SK-N-SH (cell line): ENCODE data around the gene AKAP8. TPM values are rescaled to one million over a fixed set of nuclear protein-coding genes. Genes with fewer than 3 reads are reported as not detected.

Source experiments
- CTCF ChIA-PET: fragments of 300-600, 350-600 bp; formaldehyde crosslinking; extraction: SDS; loops from one replicate; lab custom pipeline; 2021; lab: Yijun Ruan, JAX
- POLR2A ChIA-PET: fragments of 350-600 bp; sonication (Branson Sonifier 250); formaldehyde crosslinking; extraction: SDS; loops from one replicate; lab custom pipeline; 2020; ENCODE audit warnings: antibody characterized with exemption, inconsistent platforms; lab: Yijun Ruan, JAX
- DNase-seq: peaks from one replicate; pipeline ENCODE4 v3.0.0; 2012
- H2AFZ ChIP-seq: fragments of 200-600 bp; sonication (generic); 2 replicates; pipeline ENCODE4 v1.8.1; 2016; ENCODE audit warnings: antibody characterized with exemption, mild to moderate bottlenecking, low read depth
- H3F3A ChIP-seq: fragments of 200-600 bp; sonication (generic); replicated peaks from 2 replicates; pipeline ENCODE3; 2016; ENCODE audit warnings: antibody characterized with exemption, mild to moderate bottlenecking; ENCODE audit not compliant: insufficient read depth
- H3K27ac ChIP-seq, 2 experiments: fragments of 200-500 bp in 1 of 2; fragments of 200-600 bp in 1 of 2; sonication (Bioruptor generic) in 1 of 2; sonication (generic), shearing (Covaris generic) in 1 of 2; 2 replicates each; pipeline versions ENCODE4 v1.5.1 to v1.6.1; 2014 to 2016; ENCODE audit warnings: low read depth in 2 of 2, inconsistent platforms in 1 of 2, low read length in 1 of 2, mild to moderate bottlenecking in 1 of 2, mixed read lengths in 1 of 2
- H3K27me3 ChIP-seq: fragments of 200-600 bp; sonication (generic), shearing (Covaris generic); 2 replicates; pipeline ENCODE4 v1.6.1; 2016; ENCODE audit warnings: mixed run types; ENCODE audit not compliant: insufficient read depth
- H3K36me3 ChIP-seq, 2 experiments: fragments of 200-500 bp in 1 of 2; fragments of 200-600 bp in 1 of 2; sonication (Bioruptor generic) in 1 of 2; sonication (generic) in 1 of 2; replicated peaks in 1 of 2; 2 replicates each; pipeline versions ENCODE3 to v1.5.1; 2014 to 2016; ENCODE audit warnings: low read length in 1 of 2, mild to moderate bottlenecking in 1 of 2; ENCODE audit not compliant: insufficient read depth in 2 of 2, control insufficient read depth in 1 of 2
- H3K4me1 ChIP-seq, 2 experiments: fragments of 200-500 bp in 1 of 2; fragments of 200-600 bp in 1 of 2; sonication (Bioruptor generic) in 1 of 2; sonication (generic), shearing (Covaris generic) in 1 of 2; 2 replicates each; pipeline versions ENCODE4 v1.5.1 to v1.6.1; 2014 to 2016; ENCODE audit warnings: low read depth in 1 of 2, low read length in 1 of 2, mixed run types in 1 of 2; ENCODE audit not compliant: insufficient read depth in 2 of 2, control insufficient read depth in 1 of 2
- H3K4me2 ChIP-seq: fragments of 200-600 bp; sonication (generic), shearing (Covaris generic); 2 replicates; pipeline ENCODE4 v1.6.1; 2017; ENCODE audit warnings: mixed run types
- H3K4me3 ChIP-seq, 2 experiments: fragments of 200-500 bp in 1 of 2; fragments of 200-600 bp in 1 of 2; sonication (Bioruptor generic) in 1 of 2; sonication (generic), shearing (Covaris generic) in 1 of 2; 2 replicates each; pipeline versions ENCODE4 v1.5.1 to v1.8.1; 2014 to 2016; ENCODE audit warnings: low read depth in 2 of 2, inconsistent platforms in 1 of 2, low read length in 1 of 2, mild to moderate bottlenecking in 1 of 2, mixed read lengths in 1 of 2, moderate library complexity in 1 of 2
- H3K79me2 ChIP-seq: fragments of 200-600 bp; sonication (generic); 2 replicates; pipeline ENCODE4 v1.8.1; 2017; ENCODE audit warnings: mild to moderate bottlenecking; ENCODE audit not compliant: insufficient read depth
- H3K9ac ChIP-seq: fragments of 200-600 bp; sonication (generic); 2 replicates; pipeline ENCODE4 v1.6.1; 2017; ENCODE audit warnings: mixed run types
- H3K9me2 ChIP-seq: fragments of 200-600 bp; sonication (generic); 2 replicates; pipeline ENCODE4 v1.6.1; 2017; ENCODE audit warnings: mixed run types
- H3K9me3 ChIP-seq: fragments of 200-600 bp; sonication (generic); 2 replicates; pipeline ENCODE4 v1.6.1; 2017; ENCODE audit warnings: mixed run types, mild to moderate bottlenecking, moderate library complexity
- H4K20me1 ChIP-seq: fragments of 200-600 bp; sonication (generic); 2 replicates; pipeline ENCODE4 v1.6.1; 2017; ENCODE audit warnings: mild to moderate bottlenecking, mixed run types; ENCODE audit not compliant: insufficient read depth
- EP300 ChIP-seq, 2 experiments: IDR thresholded peaks; 2 replicates each; pipeline versions ENCODE4 v1.4.0 to v1.6.1; 2012; ENCODE audit warnings: borderline replicate concordance in 1 of 2, low read depth in 1 of 2, low read length in 1 of 2
- MXI1 ChIP-seq: IDR thresholded peaks from 2 replicates; pipeline ENCODE4 v1.6.1; 2012; ENCODE audit warnings: mild to moderate bottlenecking, low read depth, low read length, improper control_type of control experiment
- NRF1 ChIP-seq: IDR thresholded peaks from 2 replicates; pipeline ENCODE4 v1.6.1; 2012; ENCODE audit warnings: low read depth, mild to moderate bottlenecking, low read length
- POLR2AphosphoS5 ChIP-seq: IDR thresholded peaks from 2 replicates; pipeline ENCODE4 v1.6.1; 2012; ENCODE audit warnings: low read depth, low read length
- RCOR1 ChIP-seq: fragments of 150-350 bp; IDR thresholded peaks from 2 replicates; pipeline ENCODE4 v1.6.1; 2017; ENCODE audit warnings: antibody characterized with exemption, low read length
- SMC3 ChIP-seq: IDR thresholded peaks from 2 replicates; pipeline ENCODE4 v1.6.1; 2012; ENCODE audit warnings: low read depth, low read length, improper control_type of control experiment
- WGBS: methylation state at CpG from one replicate; pipeline ENCODE4 v1.1.6; 2017; ENCODE audit warnings: low lambda C conversion rate; 5-methylcytosine and 5-hydroxymethylcytosine counted together
- polyA plus RNA-seq, 3 experiments: library from polyadenylated mRNA; depleted of rRNA; stranded (reverse); fragments of >200 nt; gene quantifications; 2 replicates each; pipeline ENCODE4 v1.2.3, GENCODE V29; 2012
- small RNA-seq, 7 experiments: library from RNA; depleted of rRNA; stranded (forward); fragments of <200 nt; gene quantifications; one replicate each; pipeline ENCODE3, GENCODE V24; 2012

AKAP8 gene
- polyA plus RNA-seq, 1 of the 3 experiments (the other 2 are of a cell fraction) = 17.2 TPM

GRCh38 chr19:15307169-15307568, 72.4 kb downstream of the AKAP8 start (continued):
- TF ChIP-seq SMC3 (no peak), POLR2AphosphoS5 (no peak)

- TF ChIP-seq MXI1 = no peak
- TF ChIP-seq, all 33 proteins: peak for 0
- POLR2A ChIA-PET = no interaction called here
These were observed 73.8 kb downstream of the AKAP8 start for GRCh38 chr19:15305582-15306334.

GRCh38 chr19:15304140-15304705, 75.4 kb downstream of the AKAP8 start:
- H4K20me1 ChIP-seq = peaks cover 99% of the 10 kb centered on the region
- no peaks in the 10 kb centered on the region for H3K27me3 ChIP-seq
- H3K9me2 ChIP-seq = no peaks in the 10 kb centered on the region
- peaks cover 11% of the 10 kb centered on the region for H3F3A ChIP-seq
- peaks cover 99% of the 10 kb centered on the region for H3K79me2 ChIP-seq
- no peak overlapping the region for H3K4me3 ChIP-seq
- 36% methylated on average over 9 of the region's 10 CpGs for WGBS
- peak overlapping the region; percentile 2; the same call in 1 of the 2 replicates for H3K4me2 ChIP-seq
- CTCF ChIA-PET = interaction anchor here (0.7 to 1.9 kb wide), 7 partner anchors 10 to 754 kb away, joined by 3 to 9 read pairs (median 3); no protein-coding TSS in a partner anchor
- no peak overlapping the region for H2AFZ ChIP-seq
- peak overlapping the region; percentile 21 to 78; a peak in 3 of 4 replicates for H3K27ac ChIP-seq
- POLR2A ChIA-PET = interaction anchor here (0.7 to 1.3 kb wide), 8 partner anchors 12 to 180 kb away, joined by 3 to 7 read pairs (median 3); no protein-coding TSS in a partner anchor
- peaks cover 26 to 27% of the 10 kb centered on the region in 2 experiments for H3K4me1 ChIP-seq
- peak; percentile 62 for DNase-seq
- peaks cover 0 to 6% of the 10 kb centered on the region in 2 experiments for H3K36me3 ChIP-seq
- H3K9ac ChIP-seq = no peak overlapping the region
- peak; percentile 64; the same call in 1 of the 2 replicates for TF ChIP-seq RCOR1
- peak; percentile 58; the same call in 1 of the 2 replicates for TF ChIP-seq MXI1
- TF ChIP-seq NRF1 = no peak
- TF ChIP-seq EP300 (IDR thresholded peaks at IDR 0.05; ENCODE audit: borderline replicate concordance in 1 of 2, low read depth in 1 of 2, low read length in 1 of 2) = peak in 1 of 2 experiments; percentile 11; a peak in 1 of 4 replicates
- H3K9me3 ChIP-seq = 0 out of 2 replicates have a peak, but pooled peaks cover 8% of the 10 kb centered on the region

More at GRCh38 chr19:15305582-15306334, 73.8 kb downstream of the AKAP8 start:
- Histone ChIP-seq H3K4me2 (no peak overlapping the region), H3K27me3 (no peaks in the 10 kb centered on the region), H4K20me1 (peaks cover 98% of the 10 kb centered on the region), H3K9ac (no peak overlapping the region), H3F3A (peaks cover 12% of the 10 kb centered on the region), H2AFZ (no peak overlapping the region), H3K36me3 (peaks cover 0 to 6% of the 10 kb centered on the region in 2 experiments), H3K27ac (no peak overlapping the region), H3K4me1 (peaks cover 19 to 21% of the 10 kb centered on the region in 2 experiments; a peak in 3 of 4 replicates), H3K4me3 (no peak overlapping the region), H3K9me2 (no peaks in the 10 kb centered on the region), H3K79me2 (peaks cover 98% of the 10 kb centered on the region), H3K9me3 (0 out of 2 replicates have a peak, but pooled peaks cover 8% of the 10 kb centered on the region)
- CTCF ChIA-PET = no interaction called here
- DNase-seq = no peak
- WGBS = 92% methylated on average over 3 of the region's 3 CpGs

Small RNA genes within 50 kb of the gene (small RNA-seq; reads per million reads assigned to genes)
- gene AC005776.1 = 0 reads per million in 7 experiments

Other genes starting within 250 kb of the AKAP8 start
- 4.5 and 7.0 TPM in 2 replicates for gene NOTCH3, start 178.8 kb downstream of the AKAP8 start, polyA plus RNA-seq (2012; rRNA removed)
- gene EPHX3, start 147.3 kb downstream of the AKAP8 start, polyA plus RNA-seq (2012; rRNA removed) = 0.15 and 0.28 TPM in 2 replicates
- gene BRD4, start 47.2 kb downstream of the AKAP8 start, polyA plus RNA-seq (2012; rRNA removed) = 5.6 and 10.0 TPM in 2 replicates
- gene AKAP8L, start 39.2 kb upstream of the AKAP8 start, polyA plus RNA-seq (2012; rRNA removed) = 44.7 and 46.1 TPM in 2 replicates
- gene WIZ, start 70.2 kb upstream of the AKAP8 start, polyA plus RNA-seq (2012; rRNA removed) = 9.9 and 15.5 TPM in 2 replicates
- 0.02 TPM in 2 replicates for gene RASAL3, start 84.8 kb upstream of the AKAP8 start, polyA plus RNA-seq (2012; rRNA removed)
- not detected in 2 replicates for gene PGLYRP2, start 99.7 kb upstream of the AKAP8 start, polyA plus RNA-seq (2012; rRNA removed)
- gene CYP4F22, start 128.7 kb upstream of the AKAP8 start, polyA plus RNA-seq (2012; rRNA removed) = not detected in 2 replicates
- gene CYP4F8, start 235.4 kb upstream of the AKAP8 start, polyA plus RNA-seq (2012; rRNA removed) = not detected in 2 replicates